ENCODE measurements around the gene COL15A1.

DNA sequence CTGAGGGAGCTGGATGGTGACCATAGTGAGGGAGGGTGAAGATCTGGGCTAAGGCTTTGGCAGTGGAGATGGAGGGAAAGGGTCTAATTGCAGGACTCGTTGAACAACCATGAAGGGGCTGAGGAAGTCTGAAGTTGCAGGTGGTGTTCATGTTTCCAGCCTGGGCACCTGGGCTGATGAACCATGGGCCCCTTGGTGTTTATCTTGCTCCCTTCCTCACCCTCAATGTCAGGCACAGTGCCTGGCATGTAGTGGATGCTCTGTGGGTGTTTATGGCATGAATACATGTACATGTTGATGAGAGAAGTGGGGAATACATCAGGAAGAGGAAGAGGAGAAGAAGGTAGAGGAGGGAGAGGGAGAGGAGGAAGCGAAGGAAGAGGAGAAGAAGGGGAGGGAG, 31.3 kb upstream of the COL15A1 start:
- TF ChIP-seq, protein P1, sequence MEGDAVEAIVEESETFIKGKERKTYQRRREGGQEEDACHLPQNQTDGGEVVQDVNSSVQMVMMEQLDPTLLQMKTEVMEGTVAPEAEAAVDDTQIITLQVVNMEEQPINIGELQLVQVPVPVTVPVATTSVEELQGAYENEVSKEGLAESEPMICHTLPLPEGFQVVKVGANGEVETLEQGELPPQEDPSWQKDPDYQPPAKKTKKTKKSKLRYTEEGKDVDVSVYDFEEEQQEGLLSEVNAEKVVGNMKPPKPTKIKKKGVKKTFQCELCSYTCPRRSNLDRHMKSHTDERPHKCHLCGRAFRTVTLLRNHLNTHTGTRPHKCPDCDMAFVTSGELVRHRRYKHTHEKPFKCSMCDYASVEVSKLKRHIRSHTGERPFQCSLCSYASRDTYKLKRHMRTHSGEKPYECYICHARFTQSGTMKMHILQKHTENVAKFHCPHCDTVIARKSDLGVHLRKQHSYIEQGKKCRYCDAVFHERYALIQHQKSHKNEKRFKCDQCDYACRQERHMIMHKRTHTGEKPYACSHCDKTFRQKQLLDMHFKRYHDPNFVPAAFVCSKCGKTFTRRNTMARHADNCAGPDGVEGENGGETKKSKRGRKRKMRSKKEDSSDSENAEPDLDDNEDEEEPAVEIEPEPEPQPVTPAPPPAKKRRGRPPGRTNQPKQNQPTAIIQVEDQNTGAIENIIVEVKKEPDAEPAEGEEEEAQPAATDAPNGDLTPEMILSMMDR (IDR thresholded peaks at IDR 0.05): no peak
- TF ChIP-seq POLR2A (IDR thresholded peaks at IDR 0.05): no peak
